Limb (tissue), 2 donors: ENCODE measurements around the gene DNAJA4.
A peak's percentile ranks its signal among the peaks of the same experiment; 100 is the strongest.

Experiments
- DNase-seq, 2 donors: peaks; one replicate each; pipeline ENCODE4 v3.0.0-alpha.2; 2016; ENCODE audit errors: extremely low spot score in 2 of 2

The DNAJA4 gene

DNA sequence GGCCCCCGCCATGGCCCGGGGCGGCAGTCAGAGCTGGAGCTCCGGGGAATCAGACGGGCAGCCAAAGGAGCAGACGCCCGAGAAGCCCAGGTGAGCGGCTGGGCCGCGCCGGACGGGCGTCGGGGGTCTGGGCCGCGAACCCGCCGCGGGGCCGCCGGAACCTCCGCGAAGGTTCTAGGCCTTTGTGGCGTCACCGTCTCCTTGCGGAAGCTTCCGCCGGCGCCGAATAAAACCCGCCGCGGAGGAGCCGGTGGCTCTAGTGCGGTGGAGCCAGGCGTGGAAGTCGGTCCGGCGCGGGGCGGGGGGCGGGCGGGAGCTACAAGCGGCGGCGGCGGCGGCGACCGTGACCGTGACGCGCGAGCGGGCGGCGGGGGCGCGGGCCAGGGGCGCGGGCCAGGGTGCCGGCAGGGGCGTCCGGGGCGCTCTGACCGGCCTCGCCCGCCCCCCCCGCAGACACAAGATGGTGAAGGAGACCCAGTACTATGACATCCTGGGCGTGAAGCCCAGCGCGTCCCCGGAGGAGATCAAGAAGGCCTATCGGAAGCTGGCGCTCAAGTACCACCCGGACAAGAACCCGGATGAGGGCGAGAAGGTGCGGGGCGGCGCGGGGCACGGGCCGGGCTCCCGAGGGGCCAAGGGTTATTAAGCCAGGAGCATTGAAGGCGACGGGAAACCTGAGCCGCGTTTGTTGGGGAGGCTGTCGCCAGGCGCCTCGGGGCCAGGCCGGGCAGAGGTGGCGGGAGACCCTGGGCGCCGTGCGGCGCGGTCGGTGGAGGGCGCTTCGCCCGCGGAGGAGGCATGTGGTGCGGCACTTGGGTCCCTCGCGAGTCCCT is at the start of gene DNAJA4:
TSS of gene DNAJA4 (plus strand) at position 259 of the 833 bp plus-strand sequence. CDS start at position 461, 202 bp downstream.
- peak; percentile 24 to 83 for DNase-seq

DNA sequence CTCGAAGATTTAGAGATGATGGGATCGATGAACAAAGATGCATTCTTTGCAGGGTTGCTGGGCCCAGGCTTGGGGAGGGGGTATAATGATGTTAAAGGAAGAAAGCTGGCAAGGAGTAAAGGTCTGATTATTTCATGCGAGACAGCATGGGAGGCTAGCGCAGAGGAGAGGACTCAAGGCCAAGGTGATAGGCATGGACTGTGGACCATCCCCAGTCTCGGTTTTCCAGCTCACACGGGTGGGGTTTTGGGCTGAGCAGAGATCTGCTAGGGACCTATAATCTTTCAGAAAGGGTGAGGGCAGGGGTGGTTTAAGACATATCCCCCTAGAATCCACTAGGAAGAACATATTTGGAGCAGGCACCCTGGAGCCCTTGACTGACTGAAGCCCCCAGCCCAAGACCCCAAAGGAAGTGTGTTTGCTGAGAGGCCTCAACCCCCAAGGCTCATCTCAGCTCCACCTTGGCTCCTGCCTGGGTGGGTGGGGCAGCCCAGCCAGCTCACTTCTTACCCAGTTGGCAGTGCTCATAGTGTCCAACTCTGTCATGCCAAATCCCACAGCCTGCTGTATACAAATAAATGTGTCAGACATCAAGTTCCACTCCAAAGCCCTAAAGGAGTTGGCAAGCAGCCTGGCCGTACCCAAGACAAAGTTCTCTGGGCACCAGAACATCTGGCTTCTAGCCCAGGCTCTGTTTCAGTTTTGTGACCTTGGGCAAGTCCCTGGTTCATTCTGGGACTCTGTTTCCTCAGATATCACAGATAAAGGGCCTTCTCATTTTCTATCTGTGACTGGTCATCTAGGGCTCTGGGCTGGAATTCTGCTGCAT is 47.9 kb upstream of the DNAJA4 start:
- no peak for DNase-seq

DNA sequence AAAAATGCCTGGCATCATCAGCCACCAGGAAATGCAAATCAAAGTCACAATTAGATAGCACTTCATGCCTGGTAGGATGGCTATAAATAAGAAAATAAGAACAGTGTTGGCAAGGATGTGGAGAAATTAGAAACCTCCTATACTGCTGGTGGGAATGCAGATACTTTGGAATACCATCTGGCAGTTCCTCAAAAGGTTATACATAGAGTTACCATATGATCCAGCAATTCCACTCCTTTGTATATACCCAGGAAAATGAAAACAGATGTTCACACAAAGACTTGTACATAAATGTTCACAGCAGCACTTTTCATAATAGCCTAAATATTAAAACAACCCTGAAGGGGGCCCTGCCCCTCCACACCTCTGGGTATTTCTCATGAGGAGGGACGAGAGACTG is 43.6 kb upstream of the DNAJA4 start:
- no peak for DNase-seq

DNA sequence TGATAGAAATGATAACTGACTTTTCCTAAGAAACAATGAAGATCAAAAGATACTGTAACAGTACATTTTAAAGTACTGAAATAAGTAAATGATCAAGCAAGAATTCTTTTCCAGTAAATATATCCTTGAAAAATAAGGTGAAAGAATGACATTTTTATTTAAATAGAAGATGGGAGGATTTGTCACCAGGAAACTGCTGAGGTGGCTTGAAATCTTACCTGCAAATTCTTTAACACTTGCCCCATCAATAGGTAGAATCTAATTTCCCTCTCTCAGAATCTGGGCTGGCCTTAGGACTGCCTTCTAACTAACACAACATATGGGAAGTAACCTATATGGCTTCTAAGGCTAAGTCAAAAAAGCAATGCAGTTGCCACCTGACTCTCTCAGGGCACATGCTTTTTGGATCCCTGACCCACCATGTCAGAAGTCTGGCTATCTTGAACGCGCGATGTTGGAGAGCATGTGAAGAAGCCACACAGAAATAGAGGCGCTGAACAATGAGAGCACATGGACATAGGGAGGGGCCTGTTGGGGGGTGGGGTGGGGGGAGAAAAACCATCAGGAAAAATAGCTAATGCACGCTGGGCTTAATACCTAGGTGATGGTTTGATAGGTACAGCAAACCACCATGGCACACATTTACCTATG is 41.5 kb upstream of the DNAJA4 start:
- DNase-seq = no peak

DNA sequence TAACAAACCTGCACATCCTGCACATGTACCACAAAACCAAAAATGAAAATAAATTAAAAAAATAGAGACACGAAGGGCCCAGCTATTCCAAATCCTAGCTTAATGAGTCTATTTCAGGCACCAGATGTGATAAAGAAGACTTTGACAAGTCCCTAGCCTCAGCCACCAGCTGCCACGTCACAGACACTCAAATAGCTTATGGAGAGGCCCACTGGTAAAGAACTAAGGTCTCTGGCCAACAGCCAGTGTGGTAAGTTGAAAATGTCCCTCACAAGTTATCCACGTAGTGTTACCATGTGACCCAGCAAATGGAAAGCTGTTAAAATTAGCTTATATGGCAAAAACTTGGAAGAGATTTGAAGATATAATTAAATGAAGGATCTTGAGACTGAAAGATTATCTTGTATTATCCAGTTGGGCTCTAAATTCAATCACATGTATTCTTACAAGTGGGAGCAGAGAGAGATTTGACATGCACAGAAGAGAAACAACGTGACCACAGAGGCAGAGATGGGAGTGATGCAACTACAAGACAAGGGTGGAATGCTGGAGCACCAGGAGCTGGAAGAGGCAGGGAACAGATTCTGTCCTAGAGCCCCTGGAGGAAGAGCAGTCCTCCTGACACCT is 40.9 kb upstream of the DNAJA4 start:
- DNase-seq = peak in 1 of 2 donors; percentile 22

DNA sequence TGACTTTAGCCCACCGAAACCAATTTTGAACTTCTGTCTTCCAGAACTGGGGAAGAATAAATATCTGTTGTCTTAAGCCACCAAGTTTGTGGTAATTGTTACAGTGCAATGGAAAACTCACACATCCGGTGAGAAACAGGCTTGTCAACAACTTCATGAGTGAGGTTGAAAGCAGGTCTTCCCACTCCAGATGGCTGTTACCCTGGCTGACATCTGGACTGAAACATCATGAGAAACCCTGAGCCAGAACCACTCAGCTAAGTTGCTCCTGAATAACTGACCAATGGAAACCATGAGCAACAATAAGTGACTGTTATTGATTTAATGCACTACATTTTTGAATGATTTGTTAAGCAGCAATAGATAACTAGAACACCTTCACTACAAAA is 40.3 kb upstream of the DNAJA4 start:
- DNase-seq = no peak

DNA sequence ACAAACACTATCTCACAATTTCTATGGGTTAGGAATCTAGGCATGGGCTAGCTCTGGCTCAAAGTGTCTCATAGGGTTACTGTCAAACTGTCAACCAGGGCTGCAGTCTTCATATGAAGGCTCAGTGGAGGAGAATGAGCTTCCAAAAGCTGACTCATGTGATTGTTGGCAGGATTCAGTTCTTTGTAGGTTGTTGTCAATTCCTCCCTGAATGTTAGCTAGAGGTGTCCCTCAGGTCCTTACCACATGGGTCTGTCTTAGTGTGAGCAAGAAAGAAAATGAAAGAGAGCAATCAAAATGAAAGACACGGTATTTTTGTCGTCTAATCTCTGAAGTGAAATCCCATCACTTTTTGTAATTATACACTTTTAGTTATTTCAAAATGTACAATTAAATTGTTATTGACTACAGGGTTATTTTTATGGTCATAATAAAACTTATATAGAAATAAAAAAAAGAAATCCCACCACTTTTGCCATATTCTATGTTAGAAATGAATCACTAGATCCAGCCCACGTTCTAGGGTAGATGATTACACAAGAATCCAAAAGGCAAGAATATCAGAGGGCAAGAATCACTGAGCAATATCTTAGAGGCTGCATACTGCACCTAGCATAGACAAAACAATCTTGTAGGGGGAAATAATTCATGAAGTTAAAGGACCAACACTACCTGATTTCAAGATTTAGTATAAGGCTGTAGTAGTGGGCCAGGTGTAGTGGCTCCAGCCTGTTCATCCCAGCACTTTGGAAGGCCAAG is 38.4 kb upstream of the DNAJA4 start:
- DNase-seq = no peak

DNA sequence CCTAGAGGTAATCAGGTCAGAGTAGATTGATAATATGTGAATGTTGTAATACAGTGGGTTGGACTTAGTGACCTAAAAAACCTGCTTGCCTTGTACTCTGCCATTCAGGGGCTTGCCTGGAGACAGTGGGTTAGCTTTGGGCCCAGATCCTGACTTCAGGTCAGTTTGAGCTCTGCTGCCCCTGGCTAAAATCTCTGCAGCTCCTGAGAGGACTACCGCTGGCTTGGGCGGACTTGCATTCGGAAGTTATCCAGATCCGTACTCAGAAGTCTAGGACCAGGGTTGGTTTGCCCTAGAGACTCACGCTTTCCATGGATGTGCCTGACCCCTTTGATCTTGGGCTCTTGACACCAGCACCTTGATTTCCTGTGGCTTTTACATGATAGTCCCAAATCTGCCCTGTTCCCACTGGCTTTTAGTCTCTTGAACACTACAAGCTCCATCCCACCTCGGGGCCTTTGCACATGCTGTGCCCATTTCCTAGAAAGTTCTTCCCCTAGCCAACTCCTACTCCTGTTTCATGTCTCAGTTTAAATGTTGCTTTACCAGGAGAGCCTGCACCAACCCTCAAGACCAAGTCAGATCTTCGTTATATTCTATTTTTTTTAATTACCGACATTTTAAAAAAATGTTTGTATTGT is 35.9 kb upstream of the DNAJA4 start:
- DNase-seq = no peak

DNA sequence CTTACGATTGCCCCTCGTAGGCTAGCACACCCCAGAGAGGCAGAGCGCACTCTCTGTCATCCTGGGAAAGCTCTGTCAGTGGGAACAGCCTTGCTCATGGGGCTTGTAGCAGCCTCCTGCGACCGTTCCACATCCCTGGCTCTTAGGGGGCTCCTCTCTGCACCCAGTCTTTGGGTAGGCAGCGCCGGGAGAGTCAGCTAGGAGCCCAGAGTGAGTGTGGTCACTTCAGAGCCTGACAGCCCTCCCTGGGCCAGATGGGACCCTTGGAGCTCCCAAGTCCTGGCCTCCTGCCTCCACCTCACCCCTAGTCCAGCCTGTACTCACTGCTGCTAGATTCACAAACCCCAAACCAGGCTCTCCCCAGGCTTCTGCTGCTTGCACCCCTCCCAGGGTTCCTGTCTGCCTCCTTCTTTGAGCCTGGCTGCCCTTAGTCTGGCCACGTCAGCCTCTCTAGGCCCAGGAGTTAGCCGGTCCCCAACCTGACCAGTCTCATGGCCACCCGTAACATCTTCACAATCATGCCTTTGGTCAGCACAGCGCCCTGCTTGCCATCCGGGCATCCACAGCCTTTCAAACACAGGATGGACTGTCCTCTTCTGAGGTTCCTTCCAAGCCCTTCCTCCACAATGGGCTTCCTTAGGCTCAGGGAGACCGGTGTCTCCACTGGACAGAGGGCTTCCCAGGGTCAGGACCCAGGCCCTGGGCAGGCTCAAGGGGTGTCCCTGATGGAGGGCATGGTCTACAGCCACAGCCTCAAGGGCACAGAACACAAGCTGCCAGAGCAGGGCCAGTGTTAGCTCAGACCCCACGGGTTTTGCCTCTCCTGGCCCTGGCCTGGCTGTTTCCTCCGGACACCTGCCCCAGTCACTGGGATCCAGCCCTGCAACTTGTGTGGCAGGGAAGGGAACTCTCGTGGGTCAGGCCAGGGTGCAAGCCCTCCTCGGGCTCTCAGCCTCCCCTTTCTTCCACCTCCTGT is 34.6 kb upstream of the DNAJA4 start:
- DNase-seq = no peak

DNA sequence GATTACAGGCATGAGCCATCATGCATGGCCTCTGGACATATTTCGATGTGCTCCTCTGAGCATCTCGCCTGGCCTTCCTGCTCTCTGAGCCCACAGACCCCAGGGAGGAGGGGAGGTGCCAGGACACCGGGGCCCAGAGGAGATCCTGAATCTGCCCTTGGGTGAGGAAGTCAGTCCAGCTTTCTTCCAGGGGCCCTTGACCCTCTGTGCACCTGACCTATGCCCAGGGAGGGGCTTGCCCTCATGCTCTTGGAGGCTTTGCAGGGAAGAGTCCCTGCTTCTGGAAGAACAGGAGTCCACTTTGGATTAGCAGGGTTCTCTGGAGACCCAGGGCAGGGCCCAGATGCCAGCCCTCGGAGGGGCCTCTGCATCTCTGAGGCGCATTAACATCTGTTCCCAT is 31.4 kb upstream of the DNAJA4 start:
- DNase-seq = no peak

DNA sequence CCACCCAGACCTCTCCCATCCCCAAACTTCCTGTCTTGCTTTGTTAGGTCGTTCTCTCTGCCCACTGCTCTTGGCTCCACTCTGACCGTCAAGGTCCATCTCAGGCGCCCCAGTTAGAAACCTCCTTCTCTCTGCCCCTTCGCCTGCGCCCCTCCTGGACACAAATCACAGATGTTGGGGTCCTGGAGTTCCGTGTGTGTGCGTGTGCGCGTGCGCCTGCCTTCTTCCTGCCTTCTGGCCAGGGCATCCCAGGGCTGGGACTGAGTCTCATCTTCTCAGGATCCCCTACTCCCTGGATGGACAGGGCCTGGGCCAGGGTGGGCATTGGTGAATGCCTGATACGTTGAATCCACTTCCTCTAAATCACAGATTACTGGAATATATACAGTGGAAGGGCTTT is 30.9 kb upstream of the DNAJA4 start:
- DNase-seq = no peak

DNA sequence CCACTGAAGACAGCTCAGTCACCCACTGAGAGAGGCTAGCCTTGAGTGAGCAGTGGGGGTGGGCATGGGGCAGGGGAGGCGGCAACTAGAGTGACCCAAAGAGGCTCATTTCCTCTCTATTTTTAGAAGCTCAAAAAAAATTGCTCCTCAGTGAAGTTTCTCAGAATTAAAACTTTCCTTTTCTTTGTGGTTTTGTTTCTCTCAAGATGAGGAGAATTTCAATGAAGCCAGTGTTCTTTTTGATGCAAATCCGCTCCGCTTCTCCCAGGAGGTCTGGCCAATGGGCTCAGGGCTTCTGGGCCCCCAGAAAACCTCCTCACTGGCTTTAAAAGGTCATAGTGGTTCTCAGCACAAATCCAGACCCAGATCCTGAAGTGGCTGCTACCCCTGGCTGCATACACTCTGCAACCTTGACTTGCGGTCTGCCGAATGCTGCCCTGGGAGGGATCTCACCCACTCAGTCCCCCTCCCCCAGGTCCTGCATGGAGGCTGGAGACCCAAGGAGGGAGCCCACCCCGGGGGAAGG is 29.8 kb upstream of the DNAJA4 start, which contains the start of gene ACSBG1:
TSS of gene ACSBG1 (minus strand) at position 51 of the 526 bp plus-strand sequence. CDS start 64 bp downstream, outside the sequence.
- DNase-seq = no peak

DNA sequence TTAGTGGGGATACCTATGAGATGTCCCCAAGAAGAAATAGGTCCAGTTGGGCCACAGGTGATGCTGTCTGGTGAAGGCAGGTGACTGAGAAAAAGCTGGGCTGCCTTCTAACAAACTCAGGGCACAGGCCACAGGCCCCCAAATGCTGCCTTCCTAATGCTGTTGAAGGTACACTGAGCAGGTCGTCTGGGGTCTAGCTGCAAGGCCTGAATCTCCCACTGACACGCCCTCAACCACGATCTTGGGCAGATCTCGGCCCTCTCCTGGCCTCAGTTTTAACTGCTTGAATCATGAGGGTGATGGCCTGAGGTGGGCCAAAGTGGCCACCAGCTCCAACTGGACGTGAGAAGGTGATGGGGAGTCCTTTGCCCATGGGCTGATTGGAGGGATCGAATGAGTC is 27.9 kb upstream of the DNAJA4 start:
- DNase-seq = no peak

DNA sequence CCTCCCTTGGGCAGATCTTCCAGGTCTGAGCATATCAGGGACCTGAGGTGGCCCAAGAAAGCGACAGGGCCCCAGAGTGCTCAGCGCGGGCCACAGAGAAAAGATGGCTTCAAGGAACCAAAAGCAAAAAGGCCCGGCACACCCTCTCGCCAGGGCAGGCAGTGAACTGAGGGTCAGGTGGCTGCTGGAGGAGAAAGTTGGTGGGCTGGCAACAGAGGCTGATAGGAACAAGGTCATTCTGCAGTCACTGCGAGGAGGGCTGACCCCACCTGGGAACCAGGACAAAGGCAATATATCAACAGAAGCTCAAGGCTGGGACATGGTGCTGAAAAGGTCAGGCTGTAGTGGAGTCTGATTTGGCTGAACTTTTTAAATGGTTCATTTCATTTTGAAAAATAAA is 27.2 kb upstream of the DNAJA4 start:
- no peak for DNase-seq

DNA sequence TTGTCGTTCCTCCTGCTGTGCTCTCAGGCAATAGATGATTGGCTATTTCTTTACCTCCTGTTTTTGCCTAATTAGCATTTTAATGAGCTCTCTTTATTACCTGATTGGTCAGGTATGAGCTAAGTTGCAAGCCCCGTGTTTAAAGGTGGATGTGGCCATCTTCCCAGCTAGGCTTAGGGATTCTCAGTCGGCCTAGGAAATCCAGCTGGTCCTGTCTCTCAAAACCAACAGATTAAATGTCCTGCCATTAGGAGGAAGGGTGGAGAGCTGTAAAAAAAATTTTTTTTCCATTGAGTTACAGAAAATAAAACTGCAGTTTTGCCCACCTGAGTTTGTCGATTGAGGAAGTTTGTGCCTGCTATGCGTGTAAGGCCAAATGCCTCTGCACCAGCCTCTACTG is 24.6 kb upstream of the DNAJA4 start:
- no peak for DNase-seq

DNA sequence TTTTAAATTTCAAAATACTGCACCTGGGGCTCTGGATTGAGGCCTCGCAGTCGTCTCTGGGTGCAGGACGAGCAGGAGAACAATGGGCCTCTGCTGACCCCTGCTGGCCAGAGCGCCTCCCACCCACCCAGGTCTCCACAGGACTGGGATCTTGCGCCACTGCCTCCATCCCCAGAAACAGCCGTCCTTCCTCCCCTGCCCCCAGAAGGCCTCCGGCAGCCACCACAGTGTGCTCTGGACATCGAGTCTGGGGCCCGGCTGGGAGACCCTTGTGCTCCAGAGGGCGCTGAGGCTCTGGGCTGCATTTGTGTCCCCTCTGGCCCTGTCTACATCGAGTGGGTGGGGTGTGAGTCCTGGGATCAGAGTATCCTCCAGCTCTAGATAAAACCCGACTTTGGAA is 23.3 kb upstream of the DNAJA4 start:
- peak; percentile 71 to 93 for DNase-seq

DNA sequence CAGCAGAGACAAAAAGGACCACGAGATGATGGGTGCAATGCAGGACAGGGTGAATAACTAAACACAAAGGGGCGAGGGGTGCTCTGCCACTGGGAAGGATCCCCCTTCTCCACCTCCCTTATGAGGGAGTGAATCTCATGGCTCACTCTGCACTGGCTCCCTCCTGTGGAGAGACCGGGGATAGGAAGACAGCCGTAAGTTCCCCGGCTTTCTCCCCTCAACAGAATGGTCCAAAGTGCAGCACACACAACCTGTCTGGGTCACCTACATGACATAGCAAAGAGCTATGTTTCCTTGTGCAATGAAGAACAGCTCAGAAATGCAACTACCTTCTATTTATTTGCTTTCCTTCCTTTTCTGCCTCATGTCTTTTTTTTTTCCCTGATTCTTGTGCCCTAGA is 22.2 kb upstream of the DNAJA4 start:
- no peak for DNase-seq

DNA sequence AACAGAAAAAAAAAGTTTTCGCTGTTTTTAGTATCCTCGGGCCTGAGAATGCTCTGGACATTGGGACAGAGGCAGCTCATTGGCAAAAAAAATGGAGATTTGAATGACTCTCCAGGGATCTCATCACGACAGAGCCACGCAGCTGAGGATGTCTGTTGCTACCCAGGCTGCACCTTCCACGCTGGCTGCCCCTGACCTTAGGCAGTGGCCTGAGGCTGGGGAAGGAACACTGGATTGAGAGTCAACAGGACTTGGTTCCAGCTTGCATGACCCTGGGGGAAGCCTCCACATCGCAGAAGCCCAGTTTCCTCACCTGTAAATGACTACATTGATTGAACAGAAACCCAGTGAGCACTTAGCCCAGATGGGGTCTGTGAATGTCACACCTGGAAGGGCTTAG is 21.3 kb upstream of the DNAJA4 start:
- no peak for DNase-seq

DNA sequence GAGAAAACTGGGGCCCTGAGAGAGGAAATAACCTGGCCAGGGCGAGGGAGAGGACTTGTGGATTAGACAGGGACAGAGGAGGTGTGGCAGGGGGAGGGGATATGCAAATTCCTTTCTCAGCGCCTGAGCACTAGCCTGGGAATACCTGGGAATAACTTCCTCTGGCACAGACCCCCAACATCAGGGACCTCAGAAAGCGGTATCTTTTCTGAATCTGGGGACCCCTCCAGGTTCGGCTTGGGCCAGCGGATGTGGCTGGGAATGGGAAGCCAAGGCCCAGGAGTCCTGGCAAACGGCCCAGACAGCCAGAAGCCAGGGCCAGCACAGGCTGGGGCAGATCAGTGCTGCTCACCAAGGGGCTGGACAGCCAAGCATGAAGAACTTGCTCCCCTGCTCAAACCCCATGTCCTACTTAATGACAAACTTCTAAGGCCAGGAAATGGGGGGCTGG is 20.8 kb upstream of the DNAJA4 start:
- DNase-seq = peak in 1 of 2 donors; percentile 44
